Gastroesophageal sphincter (tissue), 4 donors: ENCODE results near the gene NTRK1. TPM values are rescaled to one million over a fixed set of nuclear protein-coding genes. Genes with fewer than 3 reads are reported as not detected.
A peak's percentile ranks its signal among the peaks of the same experiment; 100 is the strongest.

Source experiments
- ATAC-seq: fragments of 150-250 bp; one replicate; pipeline ENCODE4 v1.9.1; 2016; ENCODE audit warnings: mild to moderate bottlenecking, moderate library complexity
- H3K27ac ChIP-seq, 4 donors: fragments of 200-600 bp; sonication (generic) in 3 of 4; 1 replicate in 3 of 4; 2 replicates in 1 of 4; pipeline ENCODE4 v1.5.1; 2016 to 2019
- H3K27me3 ChIP-seq: fragments of 200-600 bp; sonication (generic); one replicate; pipeline ENCODE4 v1.5.1; 2019
- H3K36me3 ChIP-seq, 2 donors: fragments of 200-600 bp; sonication (generic); one replicate each; pipeline ENCODE4 v1.5.1; 2019; ENCODE audit warnings: control low read depth in 1 of 2
- H3K4me1 ChIP-seq, 3 donors: fragments of 200-600 bp; sonication (generic); 1 replicate in 2 of 3; 2 replicates in 1 of 3; pipeline ENCODE4 v1.5.1; 2016 to 2019; ENCODE audit warnings: control low read depth in 2 of 3
- H3K4me3 ChIP-seq, 2 donors: fragments of 200-600 bp; sonication (generic); one replicate each; pipeline ENCODE4 v1.5.1; 2019; ENCODE audit warnings: mild to moderate bottlenecking in 1 of 2, moderate library complexity in 1 of 2
- H3K9me3 ChIP-seq, 3 donors: fragments of 200-600 bp; sonication (generic); one replicate each; pipeline ENCODE4 v1.5.1; 2017 to 2019; ENCODE audit warnings: control low read depth in 2 of 3
- CTCF ChIP-seq, 4 experiments: fragments of 200-600 bp in 2 of 4; fragments of 450-650 bp in 2 of 4; sonication (generic) in 1 of 4; IDR thresholded peaks; one replicate each; pipeline ENCODE4 v1.5.1; 2017 to 2019; ENCODE audit warnings: antibody characterized with exemption in 4 of 4, mild to moderate bottlenecking in 2 of 4, moderate library complexity in 2 of 4
- EP300 ChIP-seq: sonication (generic); formaldehyde crosslinking; IDR thresholded peaks from one replicate; pipeline ENCODE4 v1.6.1; 2017; ENCODE audit warnings: antibody characterized with exemption, mild to moderate bottlenecking
- POLR2A ChIP-seq, 2 donors: fragments of 450-650 bp; IDR thresholded peaks; one replicate each; pipeline ENCODE4 v1.6.1; 2017; ENCODE audit warnings: antibody characterized with exemption in 2 of 2, mild to moderate bottlenecking in 2 of 2, moderate library complexity in 1 of 2
- POLR2AphosphoS5 ChIP-seq: sonication (generic); formaldehyde crosslinking; IDR thresholded peaks from one replicate; pipeline ENCODE4 v1.6.1; 2017; ENCODE audit warnings: antibody characterized with exemption
- WGBS, 2 donors: methylation state at CpG; one replicate each; pipeline ENCODE4 v1.1.5; 2018; ENCODE audit warnings: low coverage in 1 of 2; 5-methylcytosine and 5-hydroxymethylcytosine counted together
- total RNA-seq, 4 donors: library from RNA; depleted of rRNA; stranded (reverse); fragments of >200 nt; gene quantifications; one replicate each; pipeline ENCODE4 v1.1.0, GENCODE V29; 2016

The NTRK1 gene
- total RNA-seq, 4 donors from 2014 or later: 0.23 to 4.4 (median 0.72) TPM

- WGBS, 2 donors: 60 to 80% methylated on average over 1 to 8 of the region's 19 CpGs
- peaks cover 0 to 30% of the 10 kb centered on the region in 2 donors for H3K36me3 ChIP-seq
- peaks cover 63% of the 10 kb centered on the region for H3K27me3 ChIP-seq
- H3K4me3 ChIP-seq: no peak overlapping the region
- TF ChIP-seq POLR2A (IDR thresholded peaks at IDR 0.05): no peak
- no peak for TF ChIP-seq POLR2AphosphoS5
- no peak for TF ChIP-seq CTCF (IDR thresholded peaks at IDR 0.05)
- H3K9me3 ChIP-seq: no peaks in the 10 kb centered on the region
- peaks cover 0 to 80% (median 12%) of the 10 kb centered on the region in 3 donors for H3K4me1 ChIP-seq
- ATAC-seq: no peak
- H3K27ac ChIP-seq: peak overlapping the region in 1 of 4 donors; percentile 16
These were observed 43.7 kb downstream of the NTRK1 start for GRCh38 chr1:156904187-156904959.

GRCh38 chr1:156905176-156905575 lies 44.5 kb downstream of the NTRK1 start:
- H3K27me3 ChIP-seq: peaks cover 63% of the 10 kb centered on the region
- no peaks in the 10 kb centered on the region for H3K9me3 ChIP-seq
- TF ChIP-seq EP300 (no peak), CTCF (IDR thresholded peaks at IDR 0.05) (no peak), POLR2A (IDR thresholded peaks at IDR 0.05) (no peak), POLR2AphosphoS5 (no peak)
- WGBS, 2 donors: 83 to 86% methylated on average over 3 of the region's 16 CpGs
- H3K4me1 ChIP-seq: peaks cover 0 to 72% (median 12%) of the 10 kb centered on the region in 3 donors
- H3K36me3 ChIP-seq: peaks cover 0 to 30% of the 10 kb centered on the region in 2 donors
- H3K4me3 ChIP-seq: no peak overlapping the region
- ATAC-seq: no peak
- H3K27ac ChIP-seq: no peak overlapping the region

- peaks cover 63% of the 10 kb centered on the region for H3K27me3 ChIP-seq
- 58% methylated on average over 4 of the region's 4 CpGs for WGBS, 2 donors
- H3K4me1 ChIP-seq: peaks cover 0 to 67% (median 10%) of the 10 kb centered on the region in 3 donors
These were observed 45.0 kb downstream of the NTRK1 start for GRCh38 chr1:156905651-156906050.

GRCh38 chr1:156906206-156906906 lies 45.7 kb downstream of the NTRK1 start:
- 80 to 87% methylated on average over 1 to 3 of the region's 16 CpGs for WGBS, 2 donors
- no peaks in the 10 kb centered on the region for H3K9me3 ChIP-seq
- no peak for ATAC-seq
- no peak for TF ChIP-seq POLR2A (IDR thresholded peaks at IDR 0.05)
- no peak for TF ChIP-seq POLR2AphosphoS5
- no peak for TF ChIP-seq EP300
- TF ChIP-seq CTCF (IDR thresholded peaks at IDR 0.05): no peak
- peaks cover 0 to 60% (median 3%) of the 10 kb centered on the region in 3 donors for H3K4me1 ChIP-seq
- H3K4me3 ChIP-seq: no peak overlapping the region
- no peak overlapping the region for H3K27ac ChIP-seq
- H3K36me3 ChIP-seq: peaks cover 0 to 30% of the 10 kb centered on the region in 2 donors
- H3K27me3 ChIP-seq: peaks cover 57% of the 10 kb centered on the region

More at GRCh38 chr1:156905651-156906050, 45.0 kb downstream of the NTRK1 start:
- no peaks in the 10 kb centered on the region for H3K9me3 ChIP-seq
- TF ChIP-seq EP300 (no peak), POLR2AphosphoS5 (no peak), POLR2A (IDR thresholded peaks at IDR 0.05) (no peak), CTCF (IDR thresholded peaks at IDR 0.05) (no peak)
- no peak overlapping the region for H3K4me3 ChIP-seq
- H3K27ac ChIP-seq: no peak overlapping the region
- peaks cover 0 to 30% of the 10 kb centered on the region in 2 donors for H3K36me3 ChIP-seq
- ATAC-seq: no peak
